T-cell (primary cell): Measurements from ENCODE around the gene TLE1. TPM values are rescaled to one million over a fixed set of nuclear protein-coding genes. Genes with fewer than 3 reads are reported as not detected.

Experiments
- ATAC-seq, 4 experiments: fragments of 200-7000 bp in 3 of 4; fragments of 150-1000 bp in 1 of 4; cut with Tn5 transposase; replicated peaks in 1 of 4; 1 replicate in 3 of 4; 2 replicates in 1 of 4; pipeline ENCODE4 v1.10.0; 2021; ENCODE audit warnings: moderate library complexity in 3 of 4, mild to moderate bottlenecking in 2 of 4, moderate number of reproducible peaks in 1 of 4
- CTCF ChIA-PET, 2 donors: fragments of 300-600 bp; sonication (Branson Sonifier 250); formaldehyde crosslinking; loops; one replicate each; lab custom pipeline; 2022; ENCODE audit warnings: antibody characterized with exemption in 2 of 2; lab: Charles Lee
- POLR2A ChIA-PET, 2 donors: fragments of 300-600 bp; sonication (Branson Sonifier 250); formaldehyde crosslinking; loops; one replicate each; lab custom pipeline; 2022; ENCODE audit warnings: antibody characterized with exemption in 2 of 2; lab: Charles Lee
- DNase-seq, 35 experiments: peaks; one replicate each; pipeline versions ENCODE4 v3.0.0 to v3.0.0-alpha.2; 2013 to 2023
- H3K27ac ChIP-seq: one replicate; pipeline ENCODE4 v1.5.1; 2013; ENCODE audit warnings: low read length
- H3K27me3 ChIP-seq, 2 experiments: replicated peaks in 1 of 2; 1 replicate in 1 of 2; 2 replicates in 1 of 2; pipeline versions ENCODE4 v1.6.1 to v1.7.0; 2013; ENCODE audit warnings: low read length in 1 of 2, mixed read lengths in 1 of 2; ENCODE audit not compliant: control insufficient read depth in 2 of 2, insufficient read depth in 2 of 2; ENCODE audit errors: extremely low read depth in 1 of 2
- H3K36me3 ChIP-seq, 2 donors: 1 replicate in 1 of 2; 2 replicates in 1 of 2; pipeline versions ENCODE4 v1.6.1 to v1.7.0; 2013; ENCODE audit warnings: low read length in 1 of 2; ENCODE audit not compliant: control insufficient read depth in 2 of 2, insufficient read depth in 1 of 2; ENCODE audit errors: extremely low read depth in 1 of 2
- H3K4me1 ChIP-seq, 2 experiments: 1 replicate in 1 of 2; 2 replicates in 1 of 2; pipeline versions ENCODE4 v1.6.1 to v1.7.0; 2013; ENCODE audit warnings: low read length in 2 of 2, mixed read lengths in 1 of 2; ENCODE audit not compliant: insufficient read depth in 2 of 2, control insufficient read depth in 1 of 2; ENCODE audit errors: extremely low read depth in 1 of 2
- H3K4me3 ChIP-seq, 2 donors: 1 replicate in 1 of 2; 2 replicates in 1 of 2; pipeline versions ENCODE4 v1.5.1 to v1.7.0; 2013; ENCODE audit warnings: mild to moderate bottlenecking in 2 of 2, low read length in 1 of 2, moderate library complexity in 1 of 2; ENCODE audit not compliant: control insufficient read depth in 1 of 2; ENCODE audit errors: extremely low read depth in 1 of 2
- H3K9me3 ChIP-seq: 2 replicates; pipeline ENCODE4 v1.7.0; 2013
- H3K27ac Mint-ChIP-seq, 2 donors: one replicate each; pipeline ENCODE4 v1.8.0; 2020 to 2021; ENCODE audit warnings: mild to moderate bottlenecking in 2 of 2, mixed read lengths in 2 of 2
- H3K27me3 Mint-ChIP-seq, 2 donors: one replicate each; pipeline ENCODE4 v1.8.0; 2021 to 2022; ENCODE audit warnings: mixed read lengths in 2 of 2
- H3K36me3 Mint-ChIP-seq: one replicate; pipeline ENCODE4 v1.8.0; 2021; ENCODE audit warnings: mixed read lengths
- H3K4me1 Mint-ChIP-seq, 3 donors: one replicate each; pipeline ENCODE4 v1.8.0; 2020 to 2022; ENCODE audit warnings: mixed read lengths in 3 of 3, mild to moderate bottlenecking in 1 of 3
- H3K4me3 Mint-ChIP-seq, 3 donors: one replicate each; pipeline ENCODE4 v1.8.0; 2020 to 2022; ENCODE audit warnings: mild to moderate bottlenecking in 3 of 3, mixed read lengths in 3 of 3, moderate library complexity in 3 of 3
- H3K9me3 Mint-ChIP-seq, 3 donors: one replicate each; pipeline ENCODE4 v1.8.0; 2020 to 2022; ENCODE audit warnings: mixed read lengths in 3 of 3
- WGBS: methylation state at CpG from one replicate; pipeline ENCODE4 v1.1.5; 2013; ENCODE audit warnings: missing lambda C conversion rate; ENCODE audit not compliant: insufficient coverage; 5-methylcytosine and 5-hydroxymethylcytosine counted together
- total RNA-seq, 35 experiments: library from RNA in 6 of 35; stranded (reverse) in 6 of 35; fragments of 120-200 nt in 1 of 35; gene quantifications; one replicate each; pipeline versions ENCODE4 v1.2.1 to v1.2.4 and lab custom pipeline; 2013 to 2026

Gene TLE1
- total RNA-seq, 5 donors from 2014 or later (not counting 1 experiment from before 2014, with no cell fraction given): 1.3 to 3.5 (median 2.8) TPM

DNA sequence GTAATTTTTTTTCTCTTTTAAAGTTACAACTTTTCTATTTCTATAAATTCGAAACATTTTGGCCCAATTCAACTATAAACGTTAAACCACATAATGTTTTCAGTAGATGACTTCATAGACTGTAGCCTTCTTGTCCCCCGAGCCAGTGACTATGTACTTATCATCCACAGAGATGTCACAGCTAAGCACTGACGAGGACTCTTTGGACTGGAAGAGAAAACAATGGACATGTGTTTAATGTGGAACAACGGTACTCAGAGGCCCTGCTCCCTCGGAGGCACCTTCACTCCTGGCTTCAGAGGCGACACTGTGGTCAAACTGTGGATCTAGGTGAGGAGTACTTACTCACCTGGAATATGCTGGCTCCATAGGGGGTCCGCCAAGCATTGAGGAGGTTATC lies 105.2 kb downstream of the TLE1 start:
- ATAC-seq: no peak
- no peaks in the 10 kb centered on the region for H3K36me3 ChIP-seq
- no peak for DNase-seq
- no peak overlapping the region for H3K27ac ChIP-seq
- Mint-ChIP-seq H3K27me3 (no peaks in the 10 kb centered on the region), H3K4me3 (no peak overlapping the region), H3K36me3 (no peaks in the 10 kb centered on the region), H3K4me1 (no peaks in the 10 kb centered on the region), H3K9me3 (no peaks in the 10 kb centered on the region), H3K27ac (no peak overlapping the region)
- 83% methylated on average over 1 of the region's 8 CpGs for WGBS
- H3K27me3 ChIP-seq: no peaks in the 10 kb centered on the region
- no peaks in the 10 kb centered on the region for H3K9me3 ChIP-seq
- POLR2A ChIA-PET: no interaction called here
- H3K4me3 ChIP-seq: no peak overlapping the region
- CTCF ChIA-PET: no interaction called here
- H3K4me1 ChIP-seq: no peaks in the 10 kb centered on the region

- no peak for ATAC-seq
- H3K4me3 ChIP-seq: no peak overlapping the region
- Mint-ChIP-seq H3K27me3 (no peaks in the 10 kb centered on the region), H3K4me3 (no peak overlapping the region), H3K27ac (no peak overlapping the region), H3K36me3 (no peaks in the 10 kb centered on the region), H3K9me3 (no peaks in the 10 kb centered on the region), H3K4me1 (no peaks in the 10 kb centered on the region)
- WGBS: no CpG with 5 or more reads among the region's 3 CpGs
- ChIA-PET POLR2A (no interaction called here), CTCF (interaction anchor here in 1 of 2 donors (0.7 kb wide), 1 partner anchor 768 kb away, joined by 3 read pairs; no protein-coding TSS in a partner anchor)
- no peaks in the 10 kb centered on the region for H3K36me3 ChIP-seq
- H3K27ac ChIP-seq: no peak overlapping the region
- H3K9me3 ChIP-seq: no peaks in the 10 kb centered on the region
- no peak for DNase-seq
- H3K27me3 ChIP-seq: no peaks in the 10 kb centered on the region
- H3K4me1 ChIP-seq: no peaks in the 10 kb centered on the region
These were observed 107.4 kb downstream of the TLE1 start for GRCh38 chr9:81581986-81582385.

DNA sequence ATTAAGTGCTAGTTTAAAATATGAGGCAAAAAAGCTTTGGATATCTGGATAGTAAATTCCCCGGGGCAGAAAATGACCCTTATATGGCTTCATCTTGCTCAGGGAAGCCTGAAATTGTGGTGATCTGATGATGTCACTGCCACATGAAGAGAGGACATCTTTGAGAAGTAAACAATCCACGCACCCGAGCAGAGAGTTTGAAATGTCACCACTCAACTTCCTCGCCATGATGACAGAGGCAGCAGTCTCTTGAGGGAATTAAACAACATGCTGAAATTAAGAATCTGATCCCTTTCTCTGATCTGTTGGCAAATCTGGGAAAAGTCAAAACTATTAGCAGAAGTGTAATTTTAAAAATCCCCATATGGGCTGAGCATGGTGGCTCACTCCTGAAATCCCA lies 110.0 kb downstream of the TLE1 start:
- ChIA-PET CTCF (no interaction called here), POLR2A (no interaction called here)
- no peak for ATAC-seq
- Histone ChIP-seq H3K27ac (no peak overlapping the region), H3K4me3 (no peak overlapping the region), H3K4me1 (no peaks in the 10 kb centered on the region), H3K9me3 (no peaks in the 10 kb centered on the region), H3K36me3 (no peaks in the 10 kb centered on the region), H3K27me3 (no peaks in the 10 kb centered on the region)
- H3K27ac Mint-ChIP-seq: no peak overlapping the region
- 100% methylated on average over 4 of the region's 4 CpGs for WGBS
- DNase-seq: no peak
- H3K4me3 Mint-ChIP-seq: no peak overlapping the region
- no peaks in the 10 kb centered on the region for H3K4me1 Mint-ChIP-seq
- no peaks in the 10 kb centered on the region for H3K27me3 Mint-ChIP-seq
- no peaks in the 10 kb centered on the region for H3K36me3 Mint-ChIP-seq
- H3K9me3 Mint-ChIP-seq: no peaks in the 10 kb centered on the region

- Mint-ChIP-seq H3K27me3 (no peaks in the 10 kb centered on the region), H3K4me3 (no peak overlapping the region), H3K27ac (no peak overlapping the region), H3K36me3 (no peaks in the 10 kb centered on the region), H3K9me3 (no peaks in the 10 kb centered on the region), H3K4me1 (no peaks in the 10 kb centered on the region)
- Histone ChIP-seq H3K9me3 (no peaks in the 10 kb centered on the region), H3K4me3 (no peak overlapping the region), H3K36me3 (no peaks in the 10 kb centered on the region), H3K4me1 (no peaks in the 10 kb centered on the region), H3K27ac (no peak overlapping the region), H3K27me3 (no peaks in the 10 kb centered on the region)
- ChIA-PET CTCF (no interaction called here), POLR2A (no interaction called here)
- ATAC-seq (no peak), DNase-seq (no peak)
These were observed 110.7 kb downstream of the TLE1 start for GRCh38 chr9:81578606-81579005.

DNA sequence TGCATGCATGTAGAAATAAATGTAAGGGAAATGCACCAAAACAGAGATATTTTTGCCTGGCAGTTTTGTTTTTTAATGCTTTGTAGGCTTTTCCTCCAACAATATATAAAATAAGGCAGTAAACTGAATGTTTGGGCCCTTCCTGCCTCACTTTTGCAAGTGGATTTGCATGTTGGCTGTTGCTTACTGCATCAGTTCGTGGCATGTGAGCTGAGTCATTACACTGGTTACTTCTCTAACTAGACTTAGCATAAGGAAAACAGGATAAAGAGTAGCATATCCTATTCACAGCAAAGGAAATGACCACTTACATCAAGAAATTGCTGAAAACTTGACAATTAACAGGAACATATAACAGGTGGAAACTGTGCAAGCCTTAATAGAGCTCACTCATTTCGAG lies 113.4 kb downstream of the TLE1 start:
- H3K36me3 Mint-ChIP-seq: no peaks in the 10 kb centered on the region
- CTCF ChIA-PET: interaction anchor here in 1 of 2 donors (0.5 kb wide), 1 partner anchor 276 kb away, joined by 3 read pairs; no protein-coding TSS in a partner anchor
- Histone ChIP-seq H3K27ac (no peak overlapping the region), H3K27me3 (no peaks in the 10 kb centered on the region), H3K9me3 (no peaks in the 10 kb centered on the region), H3K4me3 (no peak overlapping the region), H3K4me1 (no peaks in the 10 kb centered on the region), H3K36me3 (no peaks in the 10 kb centered on the region)
- H3K4me3 Mint-ChIP-seq: no peak overlapping the region
- H3K9me3 Mint-ChIP-seq: no peaks in the 10 kb centered on the region
- POLR2A ChIA-PET: no interaction called here
- WGBS: no CpG with 5 or more reads among the region's 2 CpGs
- no peak overlapping the region for H3K27ac Mint-ChIP-seq
- H3K4me1 Mint-ChIP-seq: no peaks in the 10 kb centered on the region
- ATAC-seq (no peak), DNase-seq (no peak)
- no peaks in the 10 kb centered on the region for H3K27me3 Mint-ChIP-seq

- no peaks in the 10 kb centered on the region for H3K9me3 Mint-ChIP-seq
These were observed 114.9 kb downstream of the TLE1 start for GRCh38 chr9:81574405-81574804.

More at GRCh38 chr9:81574405-81574804, 114.9 kb downstream of the TLE1 start:
- no peak overlapping the region for H3K27ac ChIP-seq
- no peak overlapping the region for H3K4me3 Mint-ChIP-seq
- no peaks in the 10 kb centered on the region for H3K4me1 ChIP-seq
- DNase-seq: no peak
- no peaks in the 10 kb centered on the region for H3K9me3 ChIP-seq
- no peaks in the 10 kb centered on the region for H3K27me3 Mint-ChIP-seq
- CTCF ChIA-PET: no interaction called here
- no peaks in the 10 kb centered on the region for H3K4me1 Mint-ChIP-seq
- POLR2A ChIA-PET: no interaction called here
- H3K27me3 ChIP-seq: no peaks in the 10 kb centered on the region
- no peak overlapping the region for H3K27ac Mint-ChIP-seq
- no peaks in the 10 kb centered on the region for H3K36me3 ChIP-seq
- no peak for ATAC-seq
- H3K36me3 Mint-ChIP-seq: no peaks in the 10 kb centered on the region
- no CpG with 5 or more reads among the region's 2 CpGs for WGBS
- no peak overlapping the region for H3K4me3 ChIP-seq
